Inflammatory macrophage treated with lipopolysaccharide for 1 hour (primary cell): Measurements from ENCODE around the gene HIGD1B.
"Not testable (repeated sequence)": the region's sequence is repeated elsewhere in the genome, so short reads cannot be mapped to it uniquely, and the experiment has no call there.

Source experiments
- DNase-seq, 2 donors: peaks; one replicate each; pipeline ENCODE4 v3.0.0-alpha.2; 2020 to 2022

The HIGD1B gene

GRCh38 chr17:44847586-44847985 lies at the start of gene HIGD1B:
TSS of gene HIGD1B (plus strand) at chr17:44847883. CDS start at chr17:44848153, 270 bp downstream.
- DNase-seq: no peak

DNA sequence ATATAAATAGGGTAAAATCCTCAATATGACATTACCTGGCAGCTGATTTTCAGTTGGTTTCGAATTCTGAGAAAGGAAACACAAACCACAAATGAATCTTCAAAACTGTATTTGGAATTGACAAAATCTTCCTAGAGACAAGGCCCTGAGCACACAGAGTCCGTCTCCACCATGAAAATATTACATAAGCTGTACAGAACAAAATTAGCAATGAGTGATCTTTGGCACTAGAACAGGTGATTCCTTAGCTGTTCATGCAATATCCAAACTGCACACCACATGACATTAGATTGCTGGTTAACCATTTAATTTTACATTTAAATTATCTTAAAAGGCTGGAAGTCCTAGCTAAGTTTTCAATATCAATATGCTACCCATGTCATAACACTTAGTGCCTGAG lies 49.3 kb upstream of the HIGD1B start:
- no peak for DNase-seq

GRCh38 chr17:44801880-44802279 lies 45.8 kb upstream of the HIGD1B start:
- no peak for DNase-seq

DNA sequence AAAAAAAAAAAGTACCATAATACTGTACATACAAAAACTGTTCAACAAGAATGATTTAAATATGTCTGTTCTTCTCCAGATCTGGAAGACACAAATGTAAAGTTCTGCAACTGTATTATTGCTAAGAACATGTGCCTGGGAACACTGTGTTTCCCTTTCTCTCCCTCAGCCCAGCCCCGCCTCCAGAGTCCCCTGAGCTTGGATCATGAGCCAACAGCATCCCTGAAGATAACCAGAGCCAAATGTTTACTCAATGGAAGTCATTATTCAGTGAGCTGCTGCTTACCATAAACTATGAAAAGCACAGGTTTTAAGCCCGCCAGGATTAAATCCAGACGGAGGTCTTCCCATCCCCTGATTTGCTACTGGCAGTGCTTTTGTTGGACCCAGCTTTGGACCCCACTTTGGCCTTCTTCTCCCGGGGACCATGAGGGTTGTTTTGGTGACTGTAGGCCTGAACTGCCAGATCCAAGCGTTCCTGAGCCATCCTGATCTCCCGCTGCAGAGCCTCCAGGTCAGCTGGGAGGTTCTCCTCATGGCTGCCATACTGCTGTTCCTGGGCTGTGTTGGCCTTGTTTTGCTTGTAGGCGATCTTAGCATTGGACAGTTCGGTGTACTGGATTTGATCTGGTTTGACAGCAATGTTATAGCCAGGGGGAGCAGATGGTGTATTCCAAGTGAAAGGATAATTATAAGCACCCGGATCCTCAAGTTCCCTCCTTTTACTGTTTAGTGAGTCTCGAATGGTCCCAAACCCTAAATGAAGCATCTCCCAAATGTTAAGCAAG lies 43.2 kb upstream of the HIGD1B start:
- DNase-seq: no peak

DNA sequence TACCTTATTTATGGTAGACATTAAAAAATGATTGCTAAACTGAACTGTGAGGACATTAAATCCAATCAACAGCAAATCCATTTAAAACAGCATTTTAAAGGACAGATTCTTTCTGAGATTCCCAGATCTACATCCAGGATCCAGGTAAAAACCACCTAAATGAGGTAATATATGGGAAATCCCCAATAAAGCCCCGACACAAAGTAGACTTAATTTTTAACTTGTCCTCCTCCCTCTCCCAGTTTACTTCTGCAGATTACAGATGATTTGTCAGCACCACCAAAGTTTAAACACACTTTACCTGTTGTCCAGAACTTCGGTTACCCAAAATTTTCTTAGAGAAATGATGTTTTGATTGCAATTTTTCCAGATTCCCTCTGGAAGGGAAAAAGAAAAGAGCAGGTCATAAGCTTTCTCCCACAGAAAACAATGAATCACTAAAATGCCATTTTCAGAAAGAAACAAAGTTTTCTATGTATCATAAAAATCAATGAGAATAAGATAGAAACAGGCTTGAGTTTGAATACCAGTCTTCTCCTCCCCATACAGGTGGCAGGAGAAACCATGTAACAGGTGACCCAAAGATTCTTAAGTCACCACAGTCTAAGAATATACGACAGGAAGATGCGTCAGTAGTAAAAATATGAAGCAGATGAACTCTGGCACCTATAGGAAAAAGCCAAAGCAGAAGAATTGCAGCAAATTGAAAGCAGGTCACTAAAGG lies 40.4 kb upstream of the HIGD1B start:
- no peak for DNase-seq

- DNase-seq: no peak
Measured at GRCh38 chr17:44807817-44808155, 39.9 kb upstream of the HIGD1B start.

- no peak for DNase-seq
Measured at GRCh38 chr17:44808156-44808555, 39.5 kb upstream of the HIGD1B start.

DNA sequence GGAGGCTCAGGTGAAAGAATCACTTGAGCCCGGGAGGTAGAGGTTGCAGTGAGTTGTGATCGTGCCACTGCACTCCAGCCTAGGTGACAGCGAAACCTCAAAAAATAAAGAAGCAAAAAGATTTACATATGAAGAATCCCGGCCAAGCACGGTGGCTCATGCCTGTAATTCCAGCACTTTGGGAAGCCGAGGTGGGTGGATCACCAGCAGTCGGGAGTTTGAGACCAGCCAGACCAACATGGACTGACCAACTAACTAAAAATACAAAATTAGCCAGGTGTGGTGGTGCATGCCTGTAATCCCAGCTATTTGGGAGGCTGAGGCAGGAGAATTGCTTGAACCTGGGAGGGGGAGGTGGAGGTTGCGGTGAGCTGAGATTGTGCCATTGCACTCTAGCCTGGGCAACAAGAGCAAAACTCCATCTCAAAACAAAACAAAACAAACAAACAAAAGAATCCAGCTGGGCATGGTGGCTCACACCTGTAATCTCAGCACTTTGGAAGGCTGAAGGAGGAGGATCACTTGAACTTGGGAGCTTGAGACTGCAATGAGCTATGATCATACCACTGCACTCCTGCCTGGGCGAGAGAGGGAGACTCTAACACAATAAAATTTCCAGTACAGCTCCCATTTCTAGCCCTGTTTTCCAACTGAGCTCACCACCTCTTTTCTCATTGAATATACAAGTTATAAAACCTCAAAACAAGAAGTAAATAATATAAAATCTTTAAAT lies 38.9 kb upstream of the HIGD1B start:
- DNase-seq: not testable (repeated sequence)

DNA sequence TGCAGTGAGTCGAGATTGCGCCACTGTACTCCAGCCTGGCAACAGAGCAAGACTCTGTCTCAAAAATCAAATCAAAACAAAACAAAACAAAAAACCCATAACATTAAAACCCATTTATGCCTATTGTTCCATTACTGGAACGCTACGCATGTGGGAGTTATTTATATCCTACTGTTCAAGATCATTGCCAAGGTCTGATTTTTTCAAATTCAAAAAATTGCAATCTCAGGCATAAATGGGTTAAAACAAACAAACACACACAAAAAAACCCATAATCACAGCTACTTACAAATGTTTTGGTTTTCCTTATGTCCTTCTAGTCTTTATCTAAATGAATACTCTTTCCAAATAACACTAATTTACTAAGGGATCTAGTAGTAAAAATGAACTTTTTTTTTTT lies 35.4 kb upstream of the HIGD1B start:
- DNase-seq: no peak

- not testable (repeated sequence) for DNase-seq
Measured at GRCh38 chr17:44818508-44818907, 29.2 kb upstream of the HIGD1B start.

- DNase-seq: no peak
Measured at GRCh38 chr17:44820631-44821212, 27.0 kb upstream of the HIGD1B start.

DNA sequence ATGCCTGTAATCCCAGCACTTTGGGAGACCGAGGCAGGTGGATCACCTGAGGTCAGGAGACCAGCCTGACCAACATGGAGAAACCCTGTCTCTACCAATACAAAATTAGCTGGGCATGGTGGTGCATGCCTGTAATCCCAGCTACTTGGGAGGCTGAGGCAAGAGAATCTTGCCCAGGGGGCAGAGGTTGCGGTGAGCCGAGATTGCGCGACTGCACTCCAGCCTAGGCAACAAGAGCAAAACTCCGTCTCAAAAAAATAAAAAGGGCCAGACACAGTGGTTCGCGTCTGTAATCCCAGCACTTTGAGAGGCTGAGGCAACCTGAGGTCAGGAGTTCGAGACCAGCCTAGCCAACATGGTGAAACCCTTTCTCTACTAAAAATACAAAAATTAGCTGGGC lies 22.4 kb upstream of the HIGD1B start:
- DNase-seq: not testable (repeated sequence)

GRCh38 chr17:44826123-44826790 lies 21.4 kb upstream of the HIGD1B start:
- DNase-seq: no peak

- no peak for DNase-seq
Measured at GRCh38 chr17:44827863-44828262, 19.8 kb upstream of the HIGD1B start.

DNA sequence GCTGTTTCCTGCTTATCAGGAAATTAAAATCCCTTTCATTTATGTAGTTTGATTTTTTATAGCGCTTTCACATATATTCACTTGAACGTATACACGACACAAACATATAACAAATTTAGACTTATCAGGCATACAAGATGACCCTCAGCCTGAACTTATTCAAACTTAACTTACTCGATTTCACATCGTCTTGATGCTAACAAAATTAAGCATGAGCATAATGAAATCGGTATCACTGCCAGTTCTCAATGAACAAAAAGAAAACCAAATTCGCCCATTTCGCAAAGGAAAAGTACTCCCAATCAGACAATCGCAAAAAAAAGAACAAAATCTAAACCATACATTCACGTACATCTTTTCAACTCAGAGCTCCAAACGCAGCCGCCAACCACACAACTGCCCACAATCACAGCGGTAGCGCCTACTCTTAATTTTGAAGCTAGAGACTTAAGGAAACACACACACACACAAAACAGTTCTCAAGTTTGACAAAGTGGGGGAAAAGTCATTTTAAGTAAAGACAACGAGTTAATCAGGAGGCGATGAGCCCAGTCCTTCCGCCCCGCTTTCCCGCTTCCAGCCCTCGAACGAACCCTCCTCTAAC lies 18.7 kb upstream of the HIGD1B start:
- DNase-seq: peak; percentile 19 to 24

- DNase-seq: no peak
Measured at GRCh38 chr17:44829523-44830358, 17.9 kb upstream of the HIGD1B start, which contains the start of gene GJC1. TSS of gene GJC1 (minus strand) at chr17:44830287. CDS start at chr17:44805817, 24,470 bp downstream.

- DNase-seq: no peak
Measured at GRCh38 chr17:44830359-44831288, 17.1 kb upstream of the HIGD1B start.

DNA sequence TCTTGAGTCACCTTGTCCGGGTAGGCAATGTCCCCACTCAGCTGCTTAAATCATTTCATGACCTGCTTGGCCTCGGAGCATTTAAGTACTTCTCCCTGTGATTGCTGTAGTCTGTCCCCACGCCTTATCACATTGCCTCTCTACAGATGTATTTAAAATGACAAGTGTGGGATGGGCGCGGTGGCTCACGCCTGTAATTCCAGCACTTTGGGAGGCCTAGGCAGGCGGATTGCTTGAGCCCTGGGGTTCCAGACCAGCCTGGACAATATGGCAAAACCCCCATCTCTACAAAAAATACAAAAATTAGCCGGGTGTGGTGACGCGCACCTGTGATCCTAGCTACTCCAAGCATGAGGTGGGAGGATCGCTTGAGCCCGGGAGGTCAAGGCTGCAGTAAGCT lies 16.3 kb upstream of the HIGD1B start:
- DNase-seq: no peak

- no peak for DNase-seq
Measured at GRCh38 chr17:44832805-44833204, 14.9 kb upstream of the HIGD1B start.

- DNase-seq: no peak
Measured at GRCh38 chr17:44837196-44837595, 10.5 kb upstream of the HIGD1B start.
